H1 (cell line): ENCODE data around the gene LVRN. TPM values are rescaled to one million over a fixed set of nuclear protein-coding genes. Genes with fewer than 3 reads are reported as not detected.

Experiments used
- GTF2F1 ChIP-seq: IDR thresholded peaks from 2 replicates; pipeline ENCODE4 v1.6.1; 2012; ENCODE audit warnings: low read depth, low read length, improper control_type of control experiment, borderline replicate concordance
- POLR2AphosphoS5 ChIP-seq: IDR thresholded peaks from 2 replicates; pipeline ENCODE4 v1.6.1; 2011; ENCODE audit warnings: low read depth, low read length
- TBP ChIP-seq: IDR thresholded peaks from 2 replicates; pipeline ENCODE4 v1.6.1; 2011; ENCODE audit warnings: low read depth, low read length, improper control_type of control experiment
- polyA plus RNA-seq, 7 experiments: library from polyadenylated mRNA; depleted of rRNA in 3 of 7; stranded (reverse) in 5 of 7; unstranded in 2 of 7; fragments of >200 nt in 5 of 7; fragments of 200-250 nt in 2 of 7; gene quantifications; 1 replicate in 5 of 7; 2 replicates in 1 of 7; 4 replicates in 1 of 7; pipeline versions ENCODE4 v1.2.1 to v1.2.3, GENCODE V29; 2011 to 2013; ENCODE audit warnings: missing spikeins in 2 of 7, mixed read lengths in 2 of 7
- total RNA-seq: library from RNA; stranded (reverse); fragmentation: NEBNext Ultra II Directional; extraction: Animal tissue kit (Norgen Biotek cat#: 25700); gene quantifications from 2 replicates; pipeline ENCODE4 v1.2.1, GENCODE V29; 2021
- TF ChIP-seq, protein P1 (sequence below), 3 experiments: IDR thresholded peaks; 1 replicate in 2 of 3; 2 replicates in 1 of 3; pipeline versions ENCODE4 v1.5.1 to v1.6.1; 2011; ENCODE audit warnings: low read length in 3 of 3, mild to moderate bottlenecking in 3 of 3, inconsistent platforms in 2 of 3, low read depth in 1 of 3, moderate library complexity in 1 of 3; ENCODE audit not compliant: insufficient read depth in 1 of 3; ENCODE audit errors: control extremely low read depth in 1 of 3

LVRN gene
- total and polyA plus RNA-seq, 2 of the 8 experiments (the other 6 are each of a cell fraction or from before 2014, with no cell fraction given) = 0.08 to 0.09 TPM

DNA sequence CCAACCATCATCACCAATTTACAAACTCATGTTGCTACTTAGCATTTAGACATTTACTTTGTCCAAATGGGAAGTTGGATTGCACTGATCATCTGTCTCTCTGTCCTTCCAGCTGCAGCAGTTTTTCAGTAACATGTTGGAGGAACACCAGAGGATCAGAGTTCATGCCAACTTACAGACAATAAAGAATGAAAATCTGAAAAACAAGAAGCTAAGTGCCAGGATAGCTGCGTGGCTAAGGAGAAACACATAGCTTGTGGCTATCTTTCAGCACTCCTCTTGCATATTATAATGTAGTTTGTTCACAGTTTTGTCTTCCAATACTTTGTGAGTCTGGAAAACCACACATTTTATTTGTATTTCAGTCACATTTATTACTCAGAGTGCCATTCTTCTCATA lies 63.6 kb downstream of the LVRN start (continued):
- TF ChIP-seq TBP (no peak), POLR2AphosphoS5 (no peak), GTF2F1 (no peak)
- TF ChIP-seq, protein P1, sequence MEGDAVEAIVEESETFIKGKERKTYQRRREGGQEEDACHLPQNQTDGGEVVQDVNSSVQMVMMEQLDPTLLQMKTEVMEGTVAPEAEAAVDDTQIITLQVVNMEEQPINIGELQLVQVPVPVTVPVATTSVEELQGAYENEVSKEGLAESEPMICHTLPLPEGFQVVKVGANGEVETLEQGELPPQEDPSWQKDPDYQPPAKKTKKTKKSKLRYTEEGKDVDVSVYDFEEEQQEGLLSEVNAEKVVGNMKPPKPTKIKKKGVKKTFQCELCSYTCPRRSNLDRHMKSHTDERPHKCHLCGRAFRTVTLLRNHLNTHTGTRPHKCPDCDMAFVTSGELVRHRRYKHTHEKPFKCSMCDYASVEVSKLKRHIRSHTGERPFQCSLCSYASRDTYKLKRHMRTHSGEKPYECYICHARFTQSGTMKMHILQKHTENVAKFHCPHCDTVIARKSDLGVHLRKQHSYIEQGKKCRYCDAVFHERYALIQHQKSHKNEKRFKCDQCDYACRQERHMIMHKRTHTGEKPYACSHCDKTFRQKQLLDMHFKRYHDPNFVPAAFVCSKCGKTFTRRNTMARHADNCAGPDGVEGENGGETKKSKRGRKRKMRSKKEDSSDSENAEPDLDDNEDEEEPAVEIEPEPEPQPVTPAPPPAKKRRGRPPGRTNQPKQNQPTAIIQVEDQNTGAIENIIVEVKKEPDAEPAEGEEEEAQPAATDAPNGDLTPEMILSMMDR (IDR thresholded peaks at IDR 0.05; ENCODE audit: control extremely low read depth in 1 of 3, insufficient read depth in 1 of 3, low read depth in 1 of 3, low read length in 3 of 3) = no peak
